ENCODE results near the gene A2ML1. TPM values are rescaled to one million over a fixed set of nuclear protein-coding genes. Genes with fewer than 3 reads are reported as not detected.

Gene A2ML1
- total RNA-seq, 1 experiment from 2014 or later = 3.3 TPM

- no peaks in the 10 kb centered on the region for H3K9me3 ChIP-seq (ENCODE audit: low read depth, low read length, poor library complexity, severe bottlenecking)
- no peak for DNase-seq (ENCODE audit: low spot score)
- H3K27ac ChIP-seq (ENCODE audit: low read depth, low read length, poor library complexity, severe bottlenecking) = no peak overlapping the region
- no peak for TF ChIP-seq EZH2 (IDR thresholded peaks at IDR 0.05; ENCODE audit: borderline replicate concordance, low read depth, low read length, poor library complexity, severe bottlenecking)
- no peak for TF ChIP-seq CTCF (conservative IDR thresholded peaks at IDR 0.05; ENCODE audit: low read depth, low read length)
- POLR2A ChIA-PET (ENCODE audit: low non-redundant PET) = no interaction called here
- no TSS peak for BruUV-seq (replicated peaks)
- no peaks in the 10 kb centered on the region for H3K36me3 ChIP-seq (ENCODE audit: insufficient read depth, low read length, poor library complexity, severe bottlenecking)
- intact Hi-C loops (cut with micrococcal nuclease; ENCODE audit: unreplicated experiment) = no loop called here
- CTCF ChIA-PET = no interaction called here
- no peak overlapping the region for H3K4me3 ChIP-seq (ENCODE audit: low read depth, low read length, poor library complexity, severe bottlenecking)
- no peaks in the 10 kb centered on the region for H3K27me3 ChIP-seq (replicated peaks; ENCODE audit: insufficient read depth, low read depth, low read length, poor library complexity)
- H3K4me1 ChIP-seq (ENCODE audit: insufficient read depth, low read length, poor library complexity, severe bottlenecking) = no peaks in the 10 kb centered on the region
Measured at GRCh38 chr12:8867786-8868185, 45.4 kb downstream of the A2ML1 start.

GRCh38 chr12:8870586-8870985 is 48.2 kb downstream of the A2ML1 start:
- no peak overlapping the region for H3K27ac ChIP-seq (ENCODE audit: low read depth, low read length, poor library complexity, severe bottlenecking)
- no peak overlapping the region for H3K4me3 ChIP-seq (ENCODE audit: low read depth, low read length, poor library complexity, severe bottlenecking)
- no peak for DNase-seq (ENCODE audit: low spot score)
- H3K27me3 ChIP-seq (replicated peaks; ENCODE audit: insufficient read depth, low read depth, low read length, poor library complexity) = no peaks in the 10 kb centered on the region
- TF ChIP-seq CTCF (conservative IDR thresholded peaks at IDR 0.05; ENCODE audit: low read depth, low read length) (no peak), EZH2 (IDR thresholded peaks at IDR 0.05; ENCODE audit: borderline replicate concordance, low read depth, low read length, poor library complexity, severe bottlenecking) (no peak)
- H3K9me3 ChIP-seq (ENCODE audit: low read depth, low read length, poor library complexity, severe bottlenecking) = no peaks in the 10 kb centered on the region
- no TSS peak for BruUV-seq (replicated peaks)
- H3K36me3 ChIP-seq (ENCODE audit: insufficient read depth, low read length, poor library complexity, severe bottlenecking) = no peaks in the 10 kb centered on the region
- H3K4me1 ChIP-seq (ENCODE audit: insufficient read depth, low read length, poor library complexity, severe bottlenecking) = no peaks in the 10 kb centered on the region
- intact Hi-C loops (cut with micrococcal nuclease; ENCODE audit: unreplicated experiment) = no loop called here
- POLR2A ChIA-PET (ENCODE audit: low non-redundant PET) = no interaction called here
- CTCF ChIA-PET = interaction anchor here (0.6 kb wide), 1 partner anchor 190 kb away, joined by 6 read pairs; no protein-coding TSS in a partner anchor

GRCh38 chr12:8871068-8871467 is 48.6 kb downstream of the A2ML1 start:
- no peaks in the 10 kb centered on the region for H3K9me3 ChIP-seq (ENCODE audit: low read depth, low read length, poor library complexity, severe bottlenecking)
- TF ChIP-seq EZH2 (IDR thresholded peaks at IDR 0.05; ENCODE audit: borderline replicate concordance, low read depth, low read length, poor library complexity, severe bottlenecking) (no peak), CTCF (conservative IDR thresholded peaks at IDR 0.05; ENCODE audit: low read depth, low read length) (no peak)
- no peak overlapping the region for H3K4me3 ChIP-seq (ENCODE audit: low read depth, low read length, poor library complexity, severe bottlenecking)
- H3K36me3 ChIP-seq (ENCODE audit: insufficient read depth, low read length, poor library complexity, severe bottlenecking) = no peaks in the 10 kb centered on the region
- CTCF ChIA-PET = no interaction called here
- POLR2A ChIA-PET (ENCODE audit: low non-redundant PET) = no interaction called here
- no peaks in the 10 kb centered on the region for H3K27me3 ChIP-seq (replicated peaks; ENCODE audit: insufficient read depth, low read depth, low read length, poor library complexity)
- intact Hi-C loops (cut with micrococcal nuclease; ENCODE audit: unreplicated experiment) = no loop called here
- H3K27ac ChIP-seq (ENCODE audit: low read depth, low read length, poor library complexity, severe bottlenecking) = no peak overlapping the region
- no peak for DNase-seq (ENCODE audit: low spot score)
- no TSS peak for BruUV-seq (replicated peaks)
- no peaks in the 10 kb centered on the region for H3K4me1 ChIP-seq (ENCODE audit: insufficient read depth, low read length, poor library complexity, severe bottlenecking)
